Omental fat pad (tissue), 4 donors: ENCODE results near the gene PAQR7. TPM values are rescaled to one million over a fixed set of nuclear protein-coding genes. Genes with fewer than 3 reads are reported as not detected.

ENCODE experiments used
- ATAC-seq: fragments of 150-250 bp; one replicate; pipeline ENCODE4 v1.9.1; 2016; ENCODE audit warnings: mild to moderate bottlenecking, moderate library complexity; ENCODE audit not compliant: low FRiP score
- DNase-seq: peaks from one replicate; pipeline ENCODE4 v3.0.0-alpha.2; 2019; ENCODE audit warnings: low spot score
- CTCF ChIP-seq, 3 donors: fragments of 450-650 bp; IDR thresholded peaks; one replicate each; pipeline ENCODE4 v1.5.1; 2016 to 2017; ENCODE audit warnings: antibody characterized with exemption in 3 of 3, mild to moderate bottlenecking in 3 of 3, moderate library complexity in 2 of 3
- total RNA-seq, 4 donors: library from RNA; depleted of rRNA; stranded (reverse); fragments of >200 nt; gene quantifications; one replicate each; pipeline ENCODE4 v1.1.0, GENCODE V29; 2016

Gene PAQR7
- total RNA-seq, 4 donors from 2014 or later, result 4.3 to 7.2 (median 6.5) TPM

GRCh38 chr1:25874635-25875153, 814 bp downstream of the PAQR7 start:
- no peak for TF ChIP-seq CTCF (IDR thresholded peaks at IDR 0.05)
- no peak for ATAC-seq
- no peak for DNase-seq

- no peak for ATAC-seq
- DNase-seq, result no peak
- no peak for TF ChIP-seq CTCF (IDR thresholded peaks at IDR 0.05)
Observed at GRCh38 chr1:25874209-25874608, 1.3 kb downstream of the PAQR7 start.

GRCh38 chr1:25873120-25873519, 2.4 kb downstream of the PAQR7 start:
- DNase-seq, result no peak
- TF ChIP-seq CTCF (IDR thresholded peaks at IDR 0.05), result no peak
- ATAC-seq, result no peak

- TF ChIP-seq CTCF (IDR thresholded peaks at IDR 0.05), result no peak
- ATAC-seq (no peak), DNase-seq (no peak)
Observed at GRCh38 chr1:25872713-25873112, 2.8 kb downstream of the PAQR7 start.

GRCh38 chr1:25871704-25872494, 3.6 kb downstream of the PAQR7 start:
- TF ChIP-seq CTCF (IDR thresholded peaks at IDR 0.05), result no peak
- ATAC-seq (no peak), DNase-seq (no peak)

- TF ChIP-seq CTCF (IDR thresholded peaks at IDR 0.05), result no peak
- ATAC-seq (no peak), DNase-seq (no peak)
Observed at GRCh38 chr1:25871086-25871703, 4.3 kb downstream of the PAQR7 start.
